GM12891 (cell line): Measurements from ENCODE around the gene SPDYE1.
"Not testable (repeated sequence)": the region's sequence is repeated elsewhere in the genome, so short reads cannot be mapped to it uniquely, and the experiment has no call there.

Experiments used
- POLR2A ChIP-seq: IDR thresholded peaks from 2 replicates; pipeline ENCODE4 v1.6.1; 2011; ENCODE audit warnings: low read depth, low read length, control low read depth
- POLR2AphosphoS5 ChIP-seq: IDR thresholded peaks from 2 replicates; pipeline ENCODE4 v1.6.1; 2011; ENCODE audit warnings: low read depth, low read length, control low read depth
- POU2F2 ChIP-seq: IDR thresholded peaks from 2 replicates; pipeline ENCODE4 v1.6.1; 2011; ENCODE audit warnings: low read depth, mild to moderate bottlenecking, control low read depth, low read length, moderate library complexity
- SPI1 ChIP-seq: IDR thresholded peaks from 2 replicates; pipeline ENCODE4 v1.6.1; 2011; ENCODE audit warnings: low read depth, low read length, control low read depth
- TAF1 ChIP-seq: IDR thresholded peaks from 2 replicates; pipeline ENCODE4 v1.6.1; 2011; ENCODE audit warnings: low read depth, low read length, control low read depth

- not testable (repeated sequence) for TF ChIP-seq POLR2AphosphoS5, POLR2A, SPI1, POU2F2, TAF1
Measured at GRCh38 chr7:43966392-43966791, 31.3 kb upstream of the SPDYE1 start.
